Natural killer cell (primary cell): Measurements from ENCODE around the gene PHACTR3. TPM values are rescaled to one million over a fixed set of nuclear protein-coding genes. Genes with fewer than 3 reads are reported as not detected.

ENCODE experiments used
- ATAC-seq, 3 donors: fragments of 150-1000 bp in 2 of 3; fragments of 200-7000 bp in 1 of 3; cut with Tn5 transposase; 1 replicate in 1 of 3; 2 replicates in 2 of 3; pipeline ENCODE4 v1.10.0; 2021; ENCODE audit warnings: mild to moderate bottlenecking in 2 of 3, moderate library complexity in 2 of 3
- DNase-seq, 2 donors: peaks; one replicate each; pipeline versions ENCODE4 v3.0.0 to v3.0.0-alpha.2; 2013 to 2021; ENCODE audit warnings: mixed read lengths in 1 of 2
- H3K27ac ChIP-seq: one replicate; pipeline ENCODE4 v1.5.1; 2013; ENCODE audit warnings: mild to moderate bottlenecking, low read length
- H3K27me3 ChIP-seq: one replicate; pipeline ENCODE4 v1.6.1; 2013; ENCODE audit warnings: low read length; ENCODE audit not compliant: control insufficient read depth, insufficient read depth
- H3K36me3 ChIP-seq: one replicate; pipeline ENCODE4 v1.6.1; 2013; ENCODE audit warnings: low read length; ENCODE audit not compliant: control insufficient read depth, insufficient read depth
- H3K4me1 ChIP-seq: one replicate; pipeline ENCODE4 v1.6.1; 2013; ENCODE audit warnings: low read length; ENCODE audit not compliant: control insufficient read depth, insufficient read depth
- H3K4me3 ChIP-seq: one replicate; pipeline ENCODE4 v1.5.1; 2013; ENCODE audit warnings: low read length
- H3K9me3 ChIP-seq: one replicate; pipeline ENCODE4 v1.6.1; 2013; ENCODE audit warnings: low read length; ENCODE audit not compliant: control insufficient read depth, insufficient read depth
- H3K27ac Mint-ChIP-seq, 2 donors: one replicate each; pipeline ENCODE4 v1.8.0; 2022; ENCODE audit warnings: mild to moderate bottlenecking in 2 of 2, mixed read lengths in 2 of 2, moderate library complexity in 1 of 2
- H3K27me3 Mint-ChIP-seq, 2 donors: one replicate each; pipeline ENCODE4 v1.8.0; 2022; ENCODE audit warnings: low read depth in 2 of 2, mixed read lengths in 2 of 2
- H3K36me3 Mint-ChIP-seq: one replicate; pipeline ENCODE4 v1.8.0; 2022; ENCODE audit warnings: mixed read lengths
- H3K4me1 Mint-ChIP-seq, 2 donors: one replicate each; pipeline ENCODE4 v1.8.0; 2022; ENCODE audit warnings: mixed read lengths in 2 of 2
- H3K4me3 Mint-ChIP-seq: one replicate; pipeline ENCODE4 v1.8.0; 2022; ENCODE audit warnings: mild to moderate bottlenecking, moderate library complexity, mixed read lengths
- H3K9me3 Mint-ChIP-seq, 2 donors: one replicate each; pipeline ENCODE4 v1.8.0; 2022; ENCODE audit warnings: mixed read lengths in 2 of 2
- whole genome bisulfite sequencing: methylation state at CpG from one replicate; pipeline ENCODE4 v1.1.7; 2013; ENCODE audit warnings: missing lambda C conversion rate; ENCODE audit not compliant: insufficient coverage; 5-methylcytosine and 5-hydroxymethylcytosine counted together
- intact Hi-C: fragments of 100-400 bp; cut with micrococcal nuclease; formaldehyde crosslinking; loops from one replicate; pipeline ENCODE4 v1.14.2; 2022
- total RNA-seq, 4 donors: library from RNA; stranded (reverse); fragments of 120-200 nt in 1 of 4; gene quantifications; one replicate each; pipeline versions ENCODE4 v1.2.3 to v1.2.4, GENCODE V29; 2013 to 2022
- TF ChIP-seq, protein P1 (sequence below): fragments of 200-600 bp; IDR thresholded peaks from one replicate; pipeline ENCODE4 v1.8.0; 2022; ENCODE audit warnings: antibody characterized with exemption

Gene PHACTR3
- total RNA-seq, 3 donors from 2014 or later (not counting 1 experiment from before 2014, with no cell fraction given), result not detected

DNA sequence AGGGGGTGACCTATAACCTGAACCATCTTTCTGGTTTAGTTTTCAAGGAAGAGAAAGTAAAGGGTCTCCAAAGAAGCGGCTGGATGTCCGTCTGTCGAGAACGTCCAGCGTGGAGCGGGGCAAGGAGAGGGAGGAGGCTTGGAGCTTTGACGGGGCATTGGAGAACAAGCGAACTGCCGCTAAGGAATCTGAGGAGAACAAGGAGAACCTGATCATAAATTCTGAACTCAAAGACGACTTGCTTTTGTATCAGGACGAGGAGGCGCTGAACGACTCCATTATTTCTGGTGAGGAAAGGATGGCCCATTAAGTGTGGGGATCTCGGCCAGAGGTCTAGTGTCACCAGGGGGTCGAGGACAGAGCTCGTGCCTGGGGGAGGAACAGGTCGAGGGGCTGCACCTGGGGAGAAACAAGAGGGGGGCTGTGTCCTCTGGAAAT, 169.9 kb downstream of the PHACTR3 start:
- DNase-seq (no peak), ATAC-seq (no peak)
- Histone ChIP-seq H3K4me1 (no peaks in the 10 kb centered on the region), H3K27me3 (no peaks in the 10 kb centered on the region), H3K9me3 (no peaks in the 10 kb centered on the region), H3K4me3 (no peak overlapping the region), H3K27ac (no peak overlapping the region), H3K36me3 (no peaks in the 10 kb centered on the region)
- no peaks in the 10 kb centered on the region for H3K4me1 Mint-ChIP-seq
- intact Hi-C loops, result no loop called here
- TF ChIP-seq, protein P1, sequence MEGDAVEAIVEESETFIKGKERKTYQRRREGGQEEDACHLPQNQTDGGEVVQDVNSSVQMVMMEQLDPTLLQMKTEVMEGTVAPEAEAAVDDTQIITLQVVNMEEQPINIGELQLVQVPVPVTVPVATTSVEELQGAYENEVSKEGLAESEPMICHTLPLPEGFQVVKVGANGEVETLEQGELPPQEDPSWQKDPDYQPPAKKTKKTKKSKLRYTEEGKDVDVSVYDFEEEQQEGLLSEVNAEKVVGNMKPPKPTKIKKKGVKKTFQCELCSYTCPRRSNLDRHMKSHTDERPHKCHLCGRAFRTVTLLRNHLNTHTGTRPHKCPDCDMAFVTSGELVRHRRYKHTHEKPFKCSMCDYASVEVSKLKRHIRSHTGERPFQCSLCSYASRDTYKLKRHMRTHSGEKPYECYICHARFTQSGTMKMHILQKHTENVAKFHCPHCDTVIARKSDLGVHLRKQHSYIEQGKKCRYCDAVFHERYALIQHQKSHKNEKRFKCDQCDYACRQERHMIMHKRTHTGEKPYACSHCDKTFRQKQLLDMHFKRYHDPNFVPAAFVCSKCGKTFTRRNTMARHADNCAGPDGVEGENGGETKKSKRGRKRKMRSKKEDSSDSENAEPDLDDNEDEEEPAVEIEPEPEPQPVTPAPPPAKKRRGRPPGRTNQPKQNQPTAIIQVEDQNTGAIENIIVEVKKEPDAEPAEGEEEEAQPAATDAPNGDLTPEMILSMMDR, result no peak
- no peaks in the 10 kb centered on the region for H3K36me3 Mint-ChIP-seq
- H3K4me3 Mint-ChIP-seq, result no peak overlapping the region
- no peaks in the 10 kb centered on the region for H3K9me3 Mint-ChIP-seq
- H3K27me3 Mint-ChIP-seq, result no peaks in the 10 kb centered on the region
- WGBS, result 79% methylated on average over 17 of the region's 17 CpGs
- no peak overlapping the region for H3K27ac Mint-ChIP-seq

DNA sequence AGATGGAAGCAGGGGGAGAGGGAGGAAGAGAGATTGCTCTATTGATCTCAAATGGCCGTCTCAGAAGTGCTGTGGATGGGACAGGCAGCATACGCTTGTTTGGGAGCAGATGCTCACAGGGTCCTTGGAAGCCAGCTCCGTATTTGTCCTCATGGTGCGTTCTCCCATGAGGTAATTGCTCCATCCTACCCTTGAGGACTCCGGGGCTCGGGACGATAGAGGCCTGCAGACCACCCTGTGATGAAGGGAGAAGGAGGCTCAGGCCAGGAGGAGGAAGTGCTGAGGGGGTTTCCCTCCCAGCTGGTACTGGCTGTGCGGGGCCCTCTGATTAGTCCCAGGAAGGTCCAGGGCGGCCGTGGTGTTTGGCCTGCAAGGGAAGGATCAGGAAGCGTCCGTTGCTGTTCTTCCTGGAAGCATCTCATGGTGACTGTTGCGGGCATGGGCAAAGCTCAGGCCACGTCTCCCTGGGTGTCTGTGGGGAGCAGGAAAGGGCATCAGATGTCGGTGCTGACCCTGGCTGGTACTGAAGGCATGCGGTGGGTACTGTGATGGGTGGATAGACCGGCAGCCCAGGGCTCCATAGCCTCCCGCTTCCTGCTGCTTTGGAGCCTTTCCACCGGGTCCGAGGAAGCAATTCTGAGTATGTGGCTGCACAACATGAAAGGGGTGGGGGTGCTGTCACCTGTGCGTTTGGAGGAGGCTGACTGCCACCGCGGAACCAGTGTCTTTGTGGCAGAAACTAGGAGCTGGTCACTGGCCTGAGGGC, 170.8 kb downstream of the PHACTR3 start:
- Mint-ChIP-seq H3K27me3 (no peaks in the 10 kb centered on the region), H3K36me3 (no peaks in the 10 kb centered on the region), H3K27ac (no peak overlapping the region), H3K4me1 (no peaks in the 10 kb centered on the region), H3K9me3 (no peaks in the 10 kb centered on the region), H3K4me3 (no peak overlapping the region)
- no peaks in the 10 kb centered on the region for H3K36me3 ChIP-seq
- no peaks in the 10 kb centered on the region for H3K9me3 ChIP-seq
- H3K27me3 ChIP-seq, result no peaks in the 10 kb centered on the region
- 81% methylated on average over 23 of the region's 23 CpGs for WGBS
- TF ChIP-seq, protein P1, result no peak
- no peak for ATAC-seq
- no peaks in the 10 kb centered on the region for H3K4me1 ChIP-seq
- intact Hi-C loops, result no loop called here
- H3K4me3 ChIP-seq, result no peak overlapping the region
- no peak overlapping the region for H3K27ac ChIP-seq
- DNase-seq, result no peak

DNA sequence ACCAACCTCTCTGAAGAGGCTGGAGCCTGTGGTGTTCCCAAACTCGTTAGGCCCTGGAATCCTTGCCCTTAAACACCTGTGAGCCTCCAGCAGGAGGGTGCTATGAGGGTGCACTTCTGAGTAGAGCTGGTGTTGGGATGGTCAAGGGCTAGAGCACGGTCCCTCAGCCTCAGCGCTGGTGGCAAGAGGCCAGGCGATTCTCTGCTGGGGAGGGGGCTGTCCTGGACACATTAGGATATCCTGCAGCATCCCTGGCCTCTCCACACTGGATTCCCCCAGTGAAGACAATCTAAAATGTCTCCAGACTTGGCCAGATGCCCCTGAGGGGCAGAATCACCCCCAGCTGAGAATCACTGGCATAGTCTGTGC, 171.3 kb downstream of the PHACTR3 start:
- H3K27me3 ChIP-seq, result no peaks in the 10 kb centered on the region
- H3K27ac ChIP-seq, result no peak overlapping the region
- H3K9me3 ChIP-seq, result no peaks in the 10 kb centered on the region
- WGBS, result 67% methylated on average over 4 of the region's 4 CpGs
- no peak overlapping the region for H3K4me3 ChIP-seq
- ATAC-seq (no peak), DNase-seq (no peak)
- intact Hi-C loops, result no loop called here
- Mint-ChIP-seq H3K9me3 (no peaks in the 10 kb centered on the region), H3K27ac (no peak overlapping the region), H3K4me3 (no peak overlapping the region), H3K4me1 (no peaks in the 10 kb centered on the region), H3K36me3 (no peaks in the 10 kb centered on the region), H3K27me3 (no peaks in the 10 kb centered on the region)
- no peaks in the 10 kb centered on the region for H3K4me1 ChIP-seq
- TF ChIP-seq, protein P1, result no peak
- H3K36me3 ChIP-seq, result no peaks in the 10 kb centered on the region
